AG04449 (cell line): ENCODE results near the gene MRM1.
A peak's percentile ranks its signal among the peaks of the same experiment; 100 is the strongest.

Experiments
- CTCF ChIA-PET: fragments of 350-600 bp; formaldehyde crosslinking; extraction: SDS; loops from one replicate; lab custom pipeline; 2021; ENCODE audit warnings: antibody characterized with exemption; lab: Yijun Ruan, JAX
- POLR2A ChIA-PET: fragments of 400-600, 350-600 bp; formaldehyde crosslinking; extraction: SDS; loops from one replicate; lab custom pipeline; 2020; ENCODE audit warnings: antibody characterized with exemption, inconsistent platforms; lab: Yijun Ruan, JAX
- DNase-seq: peaks from one replicate; pipeline ENCODE4 v3.0.0-alpha.2; 2010; ENCODE audit warnings: low read depth, low spot score
- H3K4me3 ChIP-seq: 2 replicates; pipeline ENCODE4 v1.5.1; 2011; ENCODE audit warnings: low read depth, mild to moderate bottlenecking, control low read depth, low read length
- CTCF ChIP-seq: IDR thresholded peaks from one replicate; pipeline ENCODE4 v1.5.1; 2011; ENCODE audit warnings: mild to moderate bottlenecking, moderate library complexity, low read length, control low read depth, inconsistent platforms; ENCODE audit not compliant: insufficient read depth; ENCODE audit errors: missing control alignments

The MRM1 gene

GRCh38 chr17:36598951-36599401, 2.4 kb upstream of the MRM1 start:
- POLR2A ChIA-PET, result no interaction called here
- DNase-seq, result no peak
- H3K4me3 ChIP-seq, result no peak overlapping the region
- CTCF ChIA-PET, result interaction anchor here (1.1 to 7.0 kb wide), 4 partner anchors 12 to 774 kb away, joined by 3 to 82 read pairs (median 4); no protein-coding TSS in a partner anchor
- TF ChIP-seq CTCF, result no peak

- ChIA-PET CTCF (interaction anchor here (1.1 to 7.0 kb wide), 3 partner anchors 13 to 640 kb away, joined by 4 to 82 read pairs (median 52); no protein-coding TSS in a partner anchor), POLR2A (no interaction called here)
- no peak overlapping the region for H3K4me3 ChIP-seq
- no peak for DNase-seq
- TF ChIP-seq CTCF, result no peak
Measured at GRCh38 chr17:36599546-36600250, 1.7 kb upstream of the MRM1 start.

GRCh38 chr17:36600465-36600864, 918 bp upstream of the MRM1 start:
- ChIA-PET CTCF (interaction anchor here (0.9 to 7.0 kb wide), 9 partner anchors 12 to 639 kb away, joined by 3 to 82 read pairs (median 16); no protein-coding TSS in a partner anchor), POLR2A (interaction anchor here (3.0 kb wide), 1 partner anchor 8 kb away, joined by 23 read pairs; the partner anchor contains the start of gene DHRS11)
- DNase-seq, result no peak
- peak overlapping the region; percentile 97 for H3K4me3 ChIP-seq
- no peak for TF ChIP-seq CTCF

- no peak for DNase-seq
- ChIA-PET POLR2A (interaction anchor here (0.8 to 3.0 kb wide), 3 partner anchors 9 to 55 kb away, joined by 3 to 23 read pairs (median 4); partner anchors contain the start of gene DHRS11), CTCF (interaction anchor here (0.9 to 7.0 kb wide), 18 partner anchors 11 to 1008 kb away, joined by 3 to 82 read pairs (median 4); partner anchors contain the start of gene SYNRG)
- TF ChIP-seq CTCF, result no peak
- H3K4me3 ChIP-seq, result peak overlapping the region; percentile 97
Measured at GRCh38 chr17:36600936-36601302, 464 bp upstream of the MRM1 start.

GRCh38 chr17:36602030-36602748, 806 bp downstream of the MRM1 start:
- CTCF ChIA-PET, result interaction anchor here (0.7 to 7.0 kb wide), 53 partner anchors 9 to 1242 kb away, joined by 3 to 82 read pairs (median 4); partner anchors contain the start of genes C17orf78, DHRS11 and SYNRG
- POLR2A ChIA-PET, result interaction anchor here (0.6 to 3.0 kb wide), 6 partner anchors 10 to 877 kb away, joined by 3 to 23 read pairs (median 3); partner anchors contain the start of genes DHRS11 and PIGW
- H3K4me3 ChIP-seq, result peak overlapping the region; percentile 97
- DNase-seq, result no peak
- no peak for TF ChIP-seq CTCF
